HG03066 (cell line): ENCODE results near the gene MEGF9.
"Not testable (repeated sequence)": the region's sequence is repeated elsewhere in the genome, so short reads cannot be mapped to it uniquely, and the experiment has no call there.

Experiments used
- ATAC-seq: cut with Tn5 transposase; IDR thresholded peaks from one replicate; pipeline ENCODE4 v1.9.1; 2021; ENCODE audit warnings: low read depth; ENCODE audit not compliant: unreplicated experiment

Gene MEGF9

GRCh38 chr9:120556775-120557174, 157.5 kb downstream of the MEGF9 start:
- no peak for ATAC-seq

DNA sequence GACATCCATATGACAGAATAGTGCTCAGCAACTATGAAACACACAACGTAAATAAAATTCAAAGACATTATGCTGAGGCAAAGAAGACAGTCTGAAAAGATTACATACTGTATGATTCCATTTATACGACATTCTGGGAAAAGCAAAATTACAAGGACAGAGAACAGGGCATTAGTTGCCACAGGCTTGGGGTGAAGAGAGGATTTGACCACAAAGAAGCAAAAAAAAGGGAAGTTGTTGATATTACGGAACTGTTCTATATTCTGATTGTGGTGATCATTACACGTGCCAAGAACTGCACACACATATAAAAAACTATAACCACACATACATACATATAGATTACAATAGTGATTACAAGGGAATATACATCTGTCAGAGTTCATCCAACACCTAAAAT, 158.4 kb downstream of the MEGF9 start:
- no peak for ATAC-seq

GRCh38 chr9:120552210-120552704, 162.0 kb downstream of the MEGF9 start:
- not testable (repeated sequence) for ATAC-seq
